Trophoblast cell (in vitro differentiated cells and primary cell): ENCODE data around the gene SDC1.

ENCODE experiments used
- DNase-seq, 2 donors: peaks; one replicate each; pipeline ENCODE4 v3.0.0-alpha.2; 2016
- H2AFZ ChIP-seq: 2 replicates; pipeline ENCODE4 v1.6.1; 2013; ENCODE audit warnings: low read length, moderate library complexity, mild to moderate bottlenecking; ENCODE audit not compliant: insufficient read depth, poor library complexity
- H2AK5ac ChIP-seq: 2 replicates; pipeline ENCODE4 v1.6.1; 2013; ENCODE audit warnings: mild to moderate bottlenecking, low read length
- H2BK120ac ChIP-seq: 2 replicates; pipeline ENCODE4 v1.6.1; 2013; ENCODE audit warnings: low read length, mild to moderate bottlenecking, moderate library complexity; ENCODE audit not compliant: insufficient read depth, poor library complexity
- H2BK12ac ChIP-seq: 2 replicates; pipeline ENCODE4 v1.6.1; 2013; ENCODE audit warnings: mild to moderate bottlenecking, low read length, moderate library complexity
- H2BK5ac ChIP-seq: 2 replicates; pipeline ENCODE4 v1.6.1; 2013; ENCODE audit warnings: low read length, low read depth, moderate library complexity, mild to moderate bottlenecking; ENCODE audit not compliant: poor library complexity
- H3K14ac ChIP-seq: 2 replicates; pipeline ENCODE4 v1.6.1; 2013; ENCODE audit warnings: mild to moderate bottlenecking, low read length
- H3K18ac ChIP-seq: 2 replicates; pipeline ENCODE4 v1.6.1; 2013; ENCODE audit warnings: mild to moderate bottlenecking, low read length
- H3K23ac ChIP-seq: 2 replicates; pipeline ENCODE4 v1.6.1; 2013; ENCODE audit warnings: low read length
- H3K27ac ChIP-seq: 2 replicates; pipeline ENCODE4 v1.5.1; 2013; ENCODE audit warnings: low read depth, mild to moderate bottlenecking, inconsistent platforms, low read length, moderate library complexity
- H3K27me3 ChIP-seq: 2 replicates; pipeline ENCODE4 v1.6.1; 2013; ENCODE audit warnings: inconsistent platforms, mild to moderate bottlenecking, low read length, moderate library complexity; ENCODE audit not compliant: insufficient read depth
- H3K36me3 ChIP-seq, 2 experiments: 1 replicate in 1 of 2; 2 replicates in 1 of 2; pipeline ENCODE4 v1.6.1; 2013; ENCODE audit warnings: low read length in 2 of 2, mild to moderate bottlenecking in 2 of 2, moderate library complexity in 1 of 2; ENCODE audit not compliant: insufficient read depth in 2 of 2, control insufficient read depth in 1 of 2
- H3K4ac ChIP-seq: 2 replicates; pipeline ENCODE4 v1.6.1; 2013; ENCODE audit warnings: low read depth, mild to moderate bottlenecking, low read length, moderate library complexity
- H3K4me1 ChIP-seq, 2 experiments: 1 replicate in 1 of 2; 2 replicates in 1 of 2; pipeline ENCODE4 v1.6.1; 2013; ENCODE audit warnings: low read length in 2 of 2, mild to moderate bottlenecking in 2 of 2, moderate library complexity in 1 of 2; ENCODE audit not compliant: insufficient read depth in 2 of 2, control insufficient read depth in 1 of 2
- H3K4me2 ChIP-seq: 2 replicates; pipeline ENCODE4 v1.6.1; 2013; ENCODE audit warnings: inconsistent platforms, mild to moderate bottlenecking, low read length, moderate library complexity
- H3K4me3 ChIP-seq: 2 replicates; pipeline ENCODE4 v1.5.1; 2013; ENCODE audit warnings: mild to moderate bottlenecking, low read depth, low read length, inconsistent platforms
- H3K79me1 ChIP-seq: one replicate; pipeline ENCODE4 v1.6.1; 2013; ENCODE audit warnings: low read length
- H3K79me2 ChIP-seq: 2 replicates; pipeline ENCODE4 v1.6.1; 2013; ENCODE audit warnings: low read length, mild to moderate bottlenecking; ENCODE audit not compliant: control insufficient read depth, insufficient read depth, poor library complexity
- H3K9ac ChIP-seq: 2 replicates; pipeline ENCODE4 v1.6.1; 2013; ENCODE audit warnings: mild to moderate bottlenecking, low read length
- H3K9me3 ChIP-seq: 2 replicates; pipeline ENCODE4 v1.6.1; 2013; ENCODE audit warnings: low read depth, mild to moderate bottlenecking, control low read depth, inconsistent platforms, low read length; ENCODE audit not compliant: insufficient read depth
- H4K12ac ChIP-seq: 2 replicates; pipeline ENCODE4 v1.6.1; 2013; ENCODE audit warnings: low read depth, mild to moderate bottlenecking, low read length, moderate library complexity
- H4K8ac ChIP-seq: 2 replicates; pipeline ENCODE4 v1.6.1; 2013; ENCODE audit warnings: low read depth, mild to moderate bottlenecking, low read length, moderate library complexity
- H4K91ac ChIP-seq: one replicate; pipeline ENCODE4 v1.6.1; 2013; ENCODE audit warnings: low read depth, mild to moderate bottlenecking, low read length, moderate library complexity
- WGBS: extraction: QIAGEN DNeasy Blood & Tissue Kit; methylation state at CpG from one replicate; pipeline ENCODE4 v1.1.7; 2013; ENCODE audit warnings: missing lambda C conversion rate; ENCODE audit not compliant: insufficient read length, insufficient coverage; ENCODE audit errors: extremely low coverage; 5-methylcytosine and 5-hydroxymethylcytosine counted together

The SDC1 gene

GRCh38 chr2:20205069-20205468 is 19.9 kb downstream of the SDC1 start:
- no peak for DNase-seq
- Histone ChIP-seq H3K27ac (no peak overlapping the region), H3K79me2 (no peaks in the 10 kb centered on the region), H4K8ac (no peak overlapping the region), H3K23ac (no peak overlapping the region), H3K14ac (no peak overlapping the region), H3K4me3 (no peak overlapping the region), H2AFZ (no peak overlapping the region), H2BK5ac (no peak overlapping the region), H2BK120ac (no peak overlapping the region), H3K9ac (no peak overlapping the region), H2BK12ac (no peak overlapping the region), H3K9me3 (no peaks in the 10 kb centered on the region), H4K12ac (no peak overlapping the region), H4K91ac (no peak overlapping the region), H3K4ac (no peak overlapping the region), H3K27me3 (peaks cover 2% of the 10 kb centered on the region), H3K79me1 (no peaks in the 10 kb centered on the region), H3K18ac (no peak overlapping the region), H2AK5ac (no peak overlapping the region), H3K4me1 (peaks cover 3% of the 10 kb centered on the region in 2 experiments), H3K36me3 (peaks cover 22 to 28% of the 10 kb centered on the region in 2 experiments), H3K4me2 (no peak overlapping the region)
- no CpG with 5 or more reads among the region's 7 CpGs for WGBS

GRCh38 chr2:20203521-20204225 is 21.3 kb downstream of the SDC1 start:
- no peak overlapping the region for H2BK12ac ChIP-seq
- H3K4me2 ChIP-seq, result no peak overlapping the region
- H3K27me3 ChIP-seq, result no peaks in the 10 kb centered on the region
- no peak overlapping the region for H3K27ac ChIP-seq
- no peak for DNase-seq
- H3K4me1 ChIP-seq, result peaks cover 3% of the 10 kb centered on the region in 2 experiments
- H3K14ac ChIP-seq, result no peak overlapping the region
- no peak overlapping the region for H3K18ac ChIP-seq
- no peak overlapping the region for H2AFZ ChIP-seq
- no peak overlapping the region for H2BK5ac ChIP-seq
- WGBS, result no CpG with 5 or more reads among the region's 17 CpGs
- H3K4me3 ChIP-seq, result no peak overlapping the region
- H4K12ac ChIP-seq, result no peak overlapping the region
- H4K8ac ChIP-seq, result no peak overlapping the region
- H3K79me2 ChIP-seq, result no peaks in the 10 kb centered on the region
- no peak overlapping the region for H2AK5ac ChIP-seq
- H3K36me3 ChIP-seq, result peaks cover 22 to 28% of the 10 kb centered on the region in 2 experiments
- no peak overlapping the region for H3K4ac ChIP-seq
- H4K91ac ChIP-seq, result no peak overlapping the region
- H3K9ac ChIP-seq, result no peak overlapping the region
- H3K9me3 ChIP-seq, result no peaks in the 10 kb centered on the region
- no peak overlapping the region for H3K23ac ChIP-seq
- H2BK120ac ChIP-seq, result no peak overlapping the region
- no peaks in the 10 kb centered on the region for H3K79me1 ChIP-seq

- Histone ChIP-seq H3K27ac (no peak overlapping the region), H2AK5ac (no peak overlapping the region), H3K9ac (no peak overlapping the region), H3K27me3 (no peaks in the 10 kb centered on the region), H3K79me2 (no peaks in the 10 kb centered on the region), H4K8ac (no peak overlapping the region), H3K4ac (no peak overlapping the region), H2AFZ (no peak overlapping the region), H2BK12ac (no peak overlapping the region), H3K18ac (no peak overlapping the region), H2BK5ac (no peak overlapping the region), H3K4me1 (peaks cover 0 to 3% of the 10 kb centered on the region in 2 experiments), H3K23ac (no peak overlapping the region), H4K91ac (no peak overlapping the region), H4K12ac (no peak overlapping the region), H2BK120ac (no peak overlapping the region), H3K79me1 (no peaks in the 10 kb centered on the region), H3K36me3 (peaks cover 22 to 28% of the 10 kb centered on the region in 2 experiments), H3K4me3 (no peak overlapping the region), H3K9me3 (no peaks in the 10 kb centered on the region), H3K14ac (no peak overlapping the region), H3K4me2 (no peak overlapping the region)
- no CpG with 5 or more reads among the region's 10 CpGs for WGBS
- DNase-seq, result no peak
These were observed 21.9 kb downstream of the SDC1 start for GRCh38 chr2:20203072-20203471.

GRCh38 chr2:20201671-20202070 is 23.3 kb downstream of the SDC1 start:
- Histone ChIP-seq H3K27ac (no peak overlapping the region), H3K36me3 (peaks cover 21 to 28% of the 10 kb centered on the region in 2 experiments), H3K4me1 (no peaks in the 10 kb centered on the region), H3K79me1 (no peaks in the 10 kb centered on the region), H3K14ac (no peak overlapping the region), H3K18ac (no peak overlapping the region), H3K79me2 (no peaks in the 10 kb centered on the region), H3K4ac (no peak overlapping the region), H2AFZ (no peak overlapping the region), H2BK12ac (no peak overlapping the region), H4K91ac (no peak overlapping the region), H3K23ac (no peak overlapping the region), H3K9me3 (no peaks in the 10 kb centered on the region), H4K8ac (no peak overlapping the region), H3K9ac (no peak overlapping the region), H2BK120ac (no peak overlapping the region), H2AK5ac (no peak overlapping the region), H3K27me3 (no peaks in the 10 kb centered on the region), H3K4me2 (no peak overlapping the region), H3K4me3 (no peak overlapping the region), H2BK5ac (no peak overlapping the region), H4K12ac (no peak overlapping the region)
- WGBS, result no CpG with 5 or more reads among the region's 17 CpGs
- DNase-seq, result no peak
